Measurements from ENCODE around the gene RPH3AL.

Gene RPH3AL

GRCh38 chr17:354651-355556 lies 2.3 kb upstream of the RPH3AL start:
- in situ Hi-C loops (cut with HindIII; ENCODE audit: low pct_unique_long_range_greater_than_20kb, low sequenced_read_pairs): no loop called here
- DNase-seq (ENCODE audit: low read depth in 1 of 2, low spot score in 1 of 2): no peak
- no peak for TF ChIP-seq JUND (IDR thresholded peaks at IDR 0.05; ENCODE audit: low read depth)

- TF ChIP-seq JUND (IDR thresholded peaks at IDR 0.05; ENCODE audit: low read depth): no peak
- no peak for DNase-seq (ENCODE audit: low read depth in 1 of 2, low spot score in 1 of 2)
- in situ Hi-C loops (cut with HindIII; ENCODE audit: low pct_unique_long_range_greater_than_20kb, low sequenced_read_pairs): no loop called here
Observed at GRCh38 chr17:353838-354234, 1.2 kb upstream of the RPH3AL start.

DNA sequence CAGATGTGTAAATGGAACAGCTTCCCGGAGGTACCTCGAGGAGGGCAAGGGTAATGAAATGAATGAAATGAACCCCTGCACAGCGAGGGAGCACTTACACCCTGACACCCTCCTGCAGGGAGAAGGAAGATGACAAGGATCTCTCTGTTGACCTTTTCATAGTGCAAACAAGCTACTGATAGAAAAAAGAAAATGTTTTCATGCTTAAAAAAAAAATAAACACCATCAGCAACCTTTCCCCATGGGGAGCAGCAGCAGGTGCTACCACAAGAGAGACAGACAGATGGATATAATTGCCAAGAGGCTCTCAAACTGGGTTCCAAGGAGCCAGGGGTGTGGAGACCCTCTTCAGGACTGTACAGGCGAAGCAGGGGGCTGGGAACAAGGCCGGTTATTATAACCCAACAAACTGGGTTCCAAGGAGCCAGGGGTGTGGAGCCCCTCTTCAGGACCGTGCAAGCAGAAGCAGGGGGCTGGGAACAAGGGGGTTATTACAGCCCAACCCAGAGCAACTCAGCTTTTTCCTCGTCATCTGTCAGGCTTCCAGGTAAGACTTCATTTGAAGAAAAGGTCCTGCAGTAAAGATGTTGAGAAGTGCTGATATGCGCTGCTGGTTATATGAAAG lies 718 bp upstream of the RPH3AL start:
- DNase-seq (ENCODE audit: low read depth in 1 of 2, low spot score in 1 of 2): no peak
- TF ChIP-seq JUND (IDR thresholded peaks at IDR 0.05; ENCODE audit: low read depth): no peak
- in situ Hi-C loops (cut with HindIII; ENCODE audit: low pct_unique_long_range_greater_than_20kb, low sequenced_read_pairs): no loop called here

GRCh38 chr17:351875-352420 lies 659 bp downstream of the RPH3AL start:
- in situ Hi-C loops (cut with HindIII; ENCODE audit: low pct_unique_long_range_greater_than_20kb, low sequenced_read_pairs): no loop called here
- no peak for TF ChIP-seq JUND (IDR thresholded peaks at IDR 0.05; ENCODE audit: low read depth)
- DNase-seq (ENCODE audit: low read depth in 1 of 2, low spot score in 1 of 2): no peak

DNA sequence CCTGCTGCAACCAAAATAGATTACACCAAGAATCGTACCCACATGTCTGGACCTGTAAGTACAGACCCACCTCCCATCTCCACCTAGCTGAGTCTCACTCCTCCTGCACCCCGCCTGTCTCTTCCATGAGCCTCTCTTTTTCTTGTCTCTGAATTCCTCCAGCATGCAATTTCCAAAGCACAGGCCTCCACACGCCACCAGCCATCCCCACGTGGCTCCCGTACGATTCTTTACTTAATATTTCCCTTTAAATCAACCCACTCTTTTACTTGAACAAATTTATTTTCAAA lies 1.2 kb downstream of the RPH3AL start:
- in situ Hi-C loops (cut with HindIII; ENCODE audit: low pct_unique_long_range_greater_than_20kb, low sequenced_read_pairs): no loop called here
- no peak for DNase-seq (ENCODE audit: low read depth in 1 of 2, low spot score in 1 of 2)
- TF ChIP-seq JUND (IDR thresholded peaks at IDR 0.05; ENCODE audit: low read depth): no peak

- no peak for TF ChIP-seq JUND (IDR thresholded peaks at IDR 0.05; ENCODE audit: low read depth)
- peak in 1 of 2 experiments; percentile 79 for DNase-seq (ENCODE audit: low read depth in 1 of 2, low spot score in 1 of 2)
- in situ Hi-C loops (cut with HindIII; ENCODE audit: low pct_unique_long_range_greater_than_20kb, low sequenced_read_pairs): no loop called here
Observed at GRCh38 chr17:350706-351448, 1.7 kb downstream of the RPH3AL start.

DNA sequence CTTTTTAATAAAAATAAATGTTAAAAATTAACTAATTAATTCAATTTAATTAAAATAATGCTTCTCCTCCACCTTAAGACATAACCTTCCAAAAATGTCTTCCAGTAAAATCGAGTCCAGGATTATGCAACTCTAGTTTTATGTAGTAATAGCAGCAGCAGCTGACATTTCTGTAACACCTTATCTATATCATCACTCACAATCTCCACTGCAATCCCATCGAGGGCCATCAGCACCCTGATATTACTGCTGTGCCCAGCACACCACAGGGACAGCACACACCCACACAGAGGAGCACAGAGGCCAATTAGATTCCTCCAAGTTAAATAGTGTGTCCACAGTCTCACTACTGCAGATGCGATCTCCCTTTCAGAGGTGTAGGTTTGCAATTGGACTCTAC lies 2.9 kb downstream of the RPH3AL start:
- peak in 1 of 2 experiments; percentile 31 for DNase-seq (ENCODE audit: low read depth in 1 of 2, low spot score in 1 of 2)
- in situ Hi-C loops (cut with HindIII; ENCODE audit: low pct_unique_long_range_greater_than_20kb, low sequenced_read_pairs): no loop called here

GRCh38 chr17:348692-349425 lies 3.7 kb downstream of the RPH3AL start:
- in situ Hi-C loops (cut with HindIII; ENCODE audit: low pct_unique_long_range_greater_than_20kb, low sequenced_read_pairs): no loop called here
- peak; percentile 76 to 94 for DNase-seq (ENCODE audit: low read depth in 1 of 2, low spot score in 1 of 2)
- TF ChIP-seq JUND (IDR thresholded peaks at IDR 0.05; ENCODE audit: low read depth): no peak

More for the DNA sequence above, 2.9 kb downstream of the RPH3AL start:
- no peak for TF ChIP-seq JUND (IDR thresholded peaks at IDR 0.05; ENCODE audit: low read depth)

DNA sequence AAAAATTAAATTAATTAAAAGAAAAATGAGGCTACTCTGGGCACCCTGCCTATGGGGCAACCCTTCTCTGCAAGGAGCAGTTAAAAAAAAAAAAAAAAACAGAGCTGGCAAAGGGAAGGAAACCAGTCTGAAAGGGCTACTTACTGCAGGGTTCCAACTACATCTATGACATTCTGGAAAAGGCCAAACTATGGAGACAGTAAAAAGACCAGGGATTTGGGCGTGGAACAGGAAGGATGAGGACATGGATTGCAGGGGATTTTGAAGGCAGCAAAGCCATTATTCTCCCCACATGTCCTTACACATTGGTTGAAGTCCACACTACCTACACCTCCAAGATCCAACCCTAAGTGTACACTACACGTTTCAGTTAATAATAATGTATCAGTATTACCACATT lies 4.6 kb downstream of the RPH3AL start:
- in situ Hi-C loops (cut with HindIII; ENCODE audit: low pct_unique_long_range_greater_than_20kb, low sequenced_read_pairs): no loop called here

DNA sequence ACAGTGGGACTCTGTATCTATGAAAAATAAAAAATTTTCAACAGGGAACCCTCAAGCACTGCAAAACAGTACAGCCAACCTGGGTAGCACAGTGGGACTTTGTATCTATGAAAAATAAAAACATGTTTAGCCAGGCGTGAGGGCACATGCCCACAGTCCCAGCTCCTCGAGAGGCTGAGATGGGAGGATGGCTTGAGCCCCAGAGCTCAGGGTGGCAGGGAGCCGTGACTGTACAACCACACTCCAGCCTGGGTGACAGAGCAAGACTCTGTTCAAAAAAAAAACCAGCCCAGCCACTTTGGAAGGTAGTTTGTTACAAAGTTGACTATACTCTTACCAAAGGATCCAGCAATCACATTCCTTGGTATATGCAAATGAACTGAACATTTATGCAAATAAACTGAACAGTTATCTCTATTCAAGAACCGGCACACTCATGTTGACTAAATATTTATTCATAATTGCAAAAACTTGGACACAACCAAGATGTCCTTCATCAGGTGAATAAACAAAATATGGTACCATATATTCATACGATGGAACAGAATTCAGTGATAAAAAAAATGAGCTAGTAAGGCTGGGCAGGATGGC lies 5.2 kb downstream of the RPH3AL start:
- DNase-seq (ENCODE audit: low read depth in 1 of 2, low spot score in 1 of 2): peak in 1 of 2 experiments; percentile 39
- no peak for TF ChIP-seq JUND (IDR thresholded peaks at IDR 0.05; ENCODE audit: low read depth)
- in situ Hi-C loops (cut with HindIII; ENCODE audit: low pct_unique_long_range_greater_than_20kb, low sequenced_read_pairs): no loop called here

More for the DNA sequence above, 4.6 kb downstream of the RPH3AL start:
- no peak for DNase-seq (ENCODE audit: low read depth in 1 of 2, low spot score in 1 of 2)
- no peak for TF ChIP-seq JUND (IDR thresholded peaks at IDR 0.05; ENCODE audit: low read depth)

GRCh38 chr17:345992-346785 lies 6.4 kb downstream of the RPH3AL start:
- in situ Hi-C loops (cut with HindIII; ENCODE audit: low pct_unique_long_range_greater_than_20kb, low sequenced_read_pairs): no loop called here
- no peak for TF ChIP-seq JUND (IDR thresholded peaks at IDR 0.05; ENCODE audit: low read depth)
- no peak for DNase-seq (ENCODE audit: low read depth in 1 of 2, low spot score in 1 of 2)

Measured in T47D (cell line).